Measurements from ENCODE around the gene GSTP1. TPM values are rescaled to one million over a fixed set of nuclear protein-coding genes. Genes with fewer than 3 reads are reported as not detected.
A peak's percentile ranks its signal among the peaks of the same experiment; 100 is the strongest.

Gene GSTP1
- total and polyA plus RNA-seq, 9 of the 15 experiments (the other 6 are each of a cell fraction or from before 2014, with no cell fraction given) = 592 to 2,150 (median 1,204) TPM

- peak in 1 of 2 experiments; percentile 37; a peak in 1 of 4 replicates for TF ChIP-seq ZNF639 (CRISPR knock-in tag; conservative IDR thresholded peaks at IDR 0.05 in 1 of 2, IDR thresholded peaks at IDR 0.05 in 1 of 2)
- TF ChIP-seq KAT7 (CRISPR knock-in tag; IDR thresholded peaks at IDR 0.05; ENCODE audit: borderline replicate concordance) = no peak
- TF ChIP-seq NKRF (IDR thresholded peaks at IDR 0.05; ENCODE audit: borderline replicate concordance) = no peak
- TF ChIP-seq ZNF589 (CRISPR knock-in tag; IDR thresholded peaks at IDR 0.05; ENCODE audit: low read depth) = no peak
- no peak for TF ChIP-seq ATF1 (CRISPR knock-in tag; IDR thresholded peaks at IDR 0.05)
- TF ChIP-seq ATF1 (tag; IDR thresholded peaks at IDR 0.05) = no peak
- no peak for TF ChIP-seq ZNF318 (IDR thresholded peaks at IDR 0.05; ENCODE audit: borderline replicate concordance in 1 of 2, low read depth in 1 of 2)
- peak; percentile 71 for TF ChIP-seq SMAD4 (CRISPR knock-in tag; conservative IDR thresholded peaks at IDR 0.05)
- TF ChIP-seq ZNF76 (CRISPR knock-in tag; IDR thresholded peaks at IDR 0.05; ENCODE audit: borderline replicate concordance) = no peak
- no peak for TF ChIP-seq TFAM (CRISPR knock-in tag; conservative IDR thresholded peaks at IDR 0.05)
- no peak; a peak in 1 of 4 replicates for TF ChIP-seq NRF1 (conservative IDR thresholded peaks at IDR 0.05 in 1 of 2, IDR thresholded peaks at IDR 0.05 in 1 of 2)
These were observed 16.9 kb downstream of the GSTP1 start (continued) for GRCh38 chr11:67600324-67601029.
